Gastrocnemius medialis (tissue), 4 donors: Measurements from ENCODE around the gene LARP7. TPM values are rescaled to one million over a fixed set of nuclear protein-coding genes. Genes with fewer than 3 reads are reported as not detected.
"Not testable (repeated sequence)": the region's sequence is repeated elsewhere in the genome, so short reads cannot be mapped to it uniquely, and the experiment has no call there.

Experiments
- ATAC-seq, 2 donors: fragments of 150-250 bp; one replicate each; pipeline ENCODE4 v1.9.1; 2016
- DNase-seq, 2 donors: peaks; one replicate each; pipeline ENCODE4 v3.0.0-alpha.2; 2019
- H3K27ac ChIP-seq, 4 donors: fragments of 200-600 bp; sonication (generic); 1 replicate in 1 of 4; 2 replicates in 3 of 4; pipeline ENCODE4 v1.5.1; 2016 to 2018; ENCODE audit warnings: mild to moderate bottlenecking in 2 of 4, moderate library complexity in 1 of 4
- H3K27me3 ChIP-seq, 3 donors: fragments of 200-600 bp; sonication (generic) in 2 of 3; 1 replicate in 1 of 3; 2 replicates in 2 of 3; pipeline versions ENCODE4 v1.5.1 to v1.6.0; 2016 to 2019; ENCODE audit warnings: mild to moderate bottlenecking in 1 of 3, moderate library complexity in 1 of 3
- H3K36me3 ChIP-seq, 2 donors: fragments of 200-600 bp; sonication (generic) in 1 of 2; one replicate each; pipeline ENCODE4 v1.5.1; 2017 to 2018
- H3K4me1 ChIP-seq, 2 donors: fragments of 200-600 bp; sonication (generic) in 1 of 2; one replicate each; pipeline ENCODE4 v1.5.1; 2016 to 2017; ENCODE audit warnings: mild to moderate bottlenecking in 2 of 2
- H3K4me3 ChIP-seq, 4 donors: fragments of 200-600 bp; sonication (generic) in 3 of 4; 1 replicate in 1 of 4; 2 replicates in 3 of 4; pipeline ENCODE4 v1.5.1; 2016 to 2019; ENCODE audit warnings: mild to moderate bottlenecking in 2 of 4
- H3K9me3 ChIP-seq, 3 donors: fragments of 200-600 bp; sonication (generic) in 2 of 3; 1 replicate in 1 of 3; 2 replicates in 2 of 3; pipeline ENCODE4 v1.5.1; 2016 to 2019
- POLR2A ChIP-seq, 2 donors: fragments of 450-650 bp; IDR thresholded peaks; one replicate each; pipeline ENCODE4 v1.6.1; 2017; ENCODE audit warnings: antibody characterized with exemption in 2 of 2, mild to moderate bottlenecking in 2 of 2, moderate library complexity in 2 of 2
- in situ Hi-C, 4 donors: fragments of 200-750 bp; cut with MboI; loops; one replicate each; pipeline versions ENCODE4 v1.15.0 to v1.8.0; 2017; ENCODE audit warnings: low sequenced_read_pairs in 4 of 4
- intact Hi-C: fragments of 100-400 bp; cut with DNase I; formaldehyde crosslinking; loops from one replicate; pipeline ENCODE4 v1.15.1; 2023; ENCODE audit warnings: low total_unique reads
- total RNA-seq, 4 donors: library from RNA; depleted of rRNA; stranded (reverse); fragments of >200 nt; gene quantifications; one replicate each; pipeline versions ENCODE4 v1.1.0 to v1.2.3, GENCODE V29; 2016
- TF ChIP-seq, protein P1 (sequence below), 5 experiments: fragments of 450-650 bp in 3 of 5; fragments of 200-600 bp in 2 of 5; sonication (generic) in 2 of 5; IDR thresholded peaks in 4 of 5; conservative IDR thresholded peaks in 1 of 5; 1 replicate in 4 of 5; 2 replicates in 1 of 5; pipeline ENCODE4 v1.5.1; 2016 to 2019; ENCODE audit warnings: antibody characterized with exemption in 5 of 5, mild to moderate bottlenecking in 3 of 5, moderate library complexity in 3 of 5

Gene LARP7
- total RNA-seq, 4 donors from 2014 or later = 28.5 to 40.3 (median 31.3) TPM

GRCh38 chr4:112593438-112594133 lies 43.4 kb upstream of the LARP7 start:
- TF ChIP-seq, protein P1, sequence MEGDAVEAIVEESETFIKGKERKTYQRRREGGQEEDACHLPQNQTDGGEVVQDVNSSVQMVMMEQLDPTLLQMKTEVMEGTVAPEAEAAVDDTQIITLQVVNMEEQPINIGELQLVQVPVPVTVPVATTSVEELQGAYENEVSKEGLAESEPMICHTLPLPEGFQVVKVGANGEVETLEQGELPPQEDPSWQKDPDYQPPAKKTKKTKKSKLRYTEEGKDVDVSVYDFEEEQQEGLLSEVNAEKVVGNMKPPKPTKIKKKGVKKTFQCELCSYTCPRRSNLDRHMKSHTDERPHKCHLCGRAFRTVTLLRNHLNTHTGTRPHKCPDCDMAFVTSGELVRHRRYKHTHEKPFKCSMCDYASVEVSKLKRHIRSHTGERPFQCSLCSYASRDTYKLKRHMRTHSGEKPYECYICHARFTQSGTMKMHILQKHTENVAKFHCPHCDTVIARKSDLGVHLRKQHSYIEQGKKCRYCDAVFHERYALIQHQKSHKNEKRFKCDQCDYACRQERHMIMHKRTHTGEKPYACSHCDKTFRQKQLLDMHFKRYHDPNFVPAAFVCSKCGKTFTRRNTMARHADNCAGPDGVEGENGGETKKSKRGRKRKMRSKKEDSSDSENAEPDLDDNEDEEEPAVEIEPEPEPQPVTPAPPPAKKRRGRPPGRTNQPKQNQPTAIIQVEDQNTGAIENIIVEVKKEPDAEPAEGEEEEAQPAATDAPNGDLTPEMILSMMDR (IDR thresholded peaks at IDR 0.05 in 4 of 5, conservative IDR thresholded peaks at IDR 0.05 in 1 of 5) = no peak
- TF ChIP-seq POLR2A (IDR thresholded peaks at IDR 0.05) = no peak
- Histone ChIP-seq H3K4me1 (no peaks in the 10 kb centered on the region), H3K36me3 (no peaks in the 10 kb centered on the region)

DNA sequence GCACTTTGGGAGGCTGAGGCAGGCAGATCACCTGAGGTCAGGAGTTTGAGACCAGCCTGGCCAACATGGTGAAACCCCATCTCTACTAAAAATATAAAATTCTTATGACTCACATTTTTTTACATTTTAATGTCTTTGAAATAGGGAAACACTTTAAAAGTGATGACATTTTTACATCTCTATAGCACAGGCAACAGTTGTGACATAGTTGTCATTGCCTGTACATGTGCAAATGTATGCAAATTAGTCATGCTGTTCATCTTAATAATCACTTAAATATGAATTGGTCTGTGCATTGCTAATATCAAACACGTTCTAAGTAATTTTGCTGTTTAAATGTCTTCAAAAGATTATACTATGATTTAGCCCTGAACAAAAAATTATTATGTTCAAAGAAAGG lies 42.0 kb upstream of the LARP7 start:
- intact Hi-C loops = no loop called here
- Histone ChIP-seq H3K27ac (no peak overlapping the region), H3K4me1 (no peaks in the 10 kb centered on the region), H3K36me3 (no peaks in the 10 kb centered on the region), H3K4me3 (no peak overlapping the region), H3K9me3 (no peaks in the 10 kb centered on the region), H3K27me3 (no peaks in the 10 kb centered on the region)
- ATAC-seq (no peak), DNase-seq (no peak)
- in situ Hi-C loops = no loop called here
- TF ChIP-seq, protein P1 (IDR thresholded peaks at IDR 0.05 in 4 of 5, conservative IDR thresholded peaks at IDR 0.05 in 1 of 5) = no peak
- TF ChIP-seq POLR2A (IDR thresholded peaks at IDR 0.05) = no peak

More at GRCh38 chr4:112593438-112594133, 43.4 kb upstream of the LARP7 start:
- intact Hi-C loops = no loop called here
- no peak overlapping the region for H3K27ac ChIP-seq
- DNase-seq (no peak), ATAC-seq (no peak)
- no peaks in the 10 kb centered on the region for H3K27me3 ChIP-seq
- H3K4me3 ChIP-seq = no peak overlapping the region
- H3K9me3 ChIP-seq = no peaks in the 10 kb centered on the region
- in situ Hi-C loops = no loop called here

DNA sequence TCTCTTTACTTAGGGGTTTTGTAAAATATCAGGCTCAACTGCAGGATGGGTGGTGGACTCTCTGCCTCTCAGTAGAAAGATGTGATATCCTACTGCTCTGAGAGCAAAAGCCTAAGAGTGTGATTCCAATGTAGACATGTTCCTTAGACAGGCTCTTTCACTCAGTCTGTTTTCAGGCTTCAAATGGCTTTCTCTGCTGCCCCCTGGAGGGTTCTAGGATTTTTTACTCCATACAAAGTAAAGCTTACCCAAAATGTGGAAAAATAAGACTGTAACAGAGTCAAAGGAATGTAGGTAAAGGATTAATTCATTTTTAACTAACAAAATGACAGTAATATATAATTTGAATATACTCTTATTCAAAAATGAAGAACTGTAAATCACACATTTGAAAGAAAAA lies 32.4 kb upstream of the LARP7 start:
- in situ Hi-C loops (loop anchor here in 2 of 4 donors (10.0 to 25.0 kb wide), 2 partner anchors 267 to 280 kb away; no protein-coding TSS in a partner anchor), intact Hi-C loops (loop anchor here (5.0 kb wide), 1 partner anchor 277 kb away; no protein-coding TSS in a partner anchor)
- TF ChIP-seq POLR2A (IDR thresholded peaks at IDR 0.05) = no peak
- TF ChIP-seq, protein P1 (IDR thresholded peaks at IDR 0.05 in 4 of 5, conservative IDR thresholded peaks at IDR 0.05 in 1 of 5) = peak in 3 of 5 experiments; percentile 24 to 51 (median 41)
- Histone ChIP-seq H3K36me3 (no peaks in the 10 kb centered on the region), H3K27me3 (no peaks in the 10 kb centered on the region), H3K27ac (no peak overlapping the region), H3K4me1 (no peaks in the 10 kb centered on the region), H3K4me3 (no peak overlapping the region), H3K9me3 (no peaks in the 10 kb centered on the region)
- DNase-seq = no peak
- no peak for ATAC-seq

GRCh38 chr4:112612814-112613213 lies 24.1 kb upstream of the LARP7 start:
- H3K27ac ChIP-seq, H3K4me3 ChIP-seq, H3K27me3 ChIP-seq, ATAC-seq, intact Hi-C loops, DNase-seq, H3K36me3 ChIP-seq, H3K9me3 ChIP-seq, H3K4me1 ChIP-seq: not testable (repeated sequence)
- in situ Hi-C loops = loop anchor here in 1 of 4 donors (25.0 kb wide), 1 partner anchor 276 kb away; no protein-coding TSS in a partner anchor

GRCh38 chr4:112616984-112617383 lies 20.0 kb upstream of the LARP7 start:
- no peak overlapping the region for H3K27ac ChIP-seq

More at GRCh38 chr4:112616984-112617383, 20.0 kb upstream of the LARP7 start:
- no peaks in the 10 kb centered on the region for H3K4me1 ChIP-seq
- in situ Hi-C loops (loop anchor here in 1 of 4 donors (25.0 kb wide), 1 partner anchor 280 kb away; no protein-coding TSS in a partner anchor), intact Hi-C loops (no loop called here)
- no peaks in the 10 kb centered on the region for H3K36me3 ChIP-seq
- H3K9me3 ChIP-seq = no peaks in the 10 kb centered on the region
- no peak overlapping the region for H3K4me3 ChIP-seq
- TF ChIP-seq POLR2A (IDR thresholded peaks at IDR 0.05) = no peak
- TF ChIP-seq, protein P1 (IDR thresholded peaks at IDR 0.05 in 4 of 5, conservative IDR thresholded peaks at IDR 0.05 in 1 of 5) = no peak
- H3K27me3 ChIP-seq = no peaks in the 10 kb centered on the region
- DNase-seq = no peak
- no peak for ATAC-seq
